OCI-LY3 (cell line): ENCODE results near the gene GALNTL6.

Experiments used
- CTCF ChIP-seq: fragments of 200-600, 300-600 bp; sonication (generic); IDR thresholded peaks from 2 replicates; pipeline ENCODE4 v1.5.1; 2014; ENCODE audit warnings: antibody characterized with exemption, low read length, low read depth
- EZH2phosphoT487 ChIP-seq: fragments of 200-600 bp; shearing (Covaris generic); IDR thresholded peaks from 2 replicates; pipeline ENCODE4 v1.6.1; 2018; ENCODE audit warnings: antibody characterized with exemption, mixed run types, low read depth

DNA sequence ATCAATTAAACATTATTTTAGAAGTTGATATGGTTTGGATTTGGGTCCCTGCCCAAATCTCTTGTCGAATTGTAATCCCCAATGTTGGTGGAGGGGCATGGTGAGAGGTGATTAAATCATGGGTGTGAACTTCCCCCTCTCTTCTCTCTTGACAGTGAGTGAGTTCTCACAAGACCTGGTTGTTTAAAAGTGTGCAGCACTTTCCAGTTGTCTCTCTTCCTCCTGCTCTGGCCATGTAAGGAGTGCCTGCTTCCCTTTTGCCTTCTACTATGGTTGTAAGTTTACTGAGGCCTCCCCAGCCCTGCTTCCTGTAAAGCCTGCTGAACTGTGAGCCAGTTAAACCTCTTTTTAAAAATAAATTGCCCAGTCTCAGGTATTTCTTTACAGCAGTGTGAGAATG, 141.4 kb downstream of the GALNTL6 start:
- no peak for TF ChIP-seq CTCF
- no peak for TF ChIP-seq EZH2phosphoT487
